GM12892 (cell line): Measurements from ENCODE around the gene ARPC5.

ENCODE experiments used
- POLR2A ChIP-seq: IDR thresholded peaks from 2 replicates; pipeline ENCODE4 v1.6.1; 2011; ENCODE audit warnings: low read depth, low read length, control low read depth
- POLR2AphosphoS5 ChIP-seq: IDR thresholded peaks from 2 replicates; pipeline ENCODE4 v1.6.1; 2011; ENCODE audit warnings: low read depth, low read length, control low read depth
- TAF1 ChIP-seq: IDR thresholded peaks from 2 replicates; pipeline ENCODE4 v1.6.1; 2011; ENCODE audit warnings: low read depth, mild to moderate bottlenecking, control low read depth, low read length, borderline replicate concordance

DNA sequence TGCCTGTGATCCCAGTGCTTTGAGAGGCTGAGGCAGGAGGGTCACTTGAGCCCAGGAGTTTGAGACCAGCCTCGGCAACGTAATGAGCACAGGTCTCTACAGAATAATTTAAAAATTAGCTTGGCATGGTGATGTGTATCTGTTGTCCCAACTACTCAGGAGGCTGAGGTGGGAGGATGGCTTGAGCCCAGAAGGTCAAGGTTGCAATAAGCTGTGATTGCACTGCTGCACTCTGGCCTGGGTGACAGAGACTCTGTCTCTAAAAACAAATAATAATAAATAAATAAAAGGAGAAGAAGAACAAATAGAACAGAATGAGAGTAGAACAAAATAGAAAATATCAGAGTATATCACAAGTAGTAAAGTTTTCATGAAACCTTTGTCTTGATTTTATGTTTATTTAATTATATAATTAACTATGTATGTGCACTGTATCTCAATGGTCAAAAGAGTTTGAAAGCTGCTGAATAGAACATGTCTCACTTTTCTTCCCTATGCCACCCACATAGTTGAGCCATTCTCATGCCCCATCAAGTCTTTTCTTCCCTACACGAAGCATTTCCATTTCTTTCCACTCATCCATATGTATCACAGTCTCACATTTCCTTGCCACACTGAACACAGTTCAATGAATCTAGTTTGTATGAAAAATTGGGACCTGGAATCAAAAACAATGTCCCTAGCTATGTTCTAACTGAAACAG, 40.5 kb upstream of the ARPC5 start:
- no peak for TF ChIP-seq POLR2AphosphoS5
- no peak for TF ChIP-seq POLR2A
- TF ChIP-seq TAF1, result no peak
